Astrocyte (in vitro differentiated cells and primary cell): ENCODE measurements around the gene MYCN.

Experiments used
- CTCF ChIP-seq: IDR thresholded peaks from 2 replicates; pipeline ENCODE4 v1.5.1; 2011; ENCODE audit warnings: low read depth, mild to moderate bottlenecking, inconsistent platforms, low read length, moderate library complexity; ENCODE audit not compliant: insufficient read depth
- EZH2 ChIP-seq: IDR thresholded peaks from 2 replicates; pipeline ENCODE4 v1.6.1; 2012; ENCODE audit warnings: mild to moderate bottlenecking, low read length, inconsistent platforms; ENCODE audit not compliant: insufficient read depth

- no peak for TF ChIP-seq CTCF
- no peak for TF ChIP-seq EZH2
Observed at GRCh38 chr2:15892151-15892880, 48.0 kb upstream of the MYCN start.
